ENCODE results near the gene PLXNA2. TPM values are rescaled to one million over a fixed set of nuclear protein-coding genes. Genes with fewer than 3 reads are reported as not detected.

Gene PLXNA2
- total RNA-seq, 2 experiments from 2014 or later, result 2.0 to 2.1 TPM

DNA sequence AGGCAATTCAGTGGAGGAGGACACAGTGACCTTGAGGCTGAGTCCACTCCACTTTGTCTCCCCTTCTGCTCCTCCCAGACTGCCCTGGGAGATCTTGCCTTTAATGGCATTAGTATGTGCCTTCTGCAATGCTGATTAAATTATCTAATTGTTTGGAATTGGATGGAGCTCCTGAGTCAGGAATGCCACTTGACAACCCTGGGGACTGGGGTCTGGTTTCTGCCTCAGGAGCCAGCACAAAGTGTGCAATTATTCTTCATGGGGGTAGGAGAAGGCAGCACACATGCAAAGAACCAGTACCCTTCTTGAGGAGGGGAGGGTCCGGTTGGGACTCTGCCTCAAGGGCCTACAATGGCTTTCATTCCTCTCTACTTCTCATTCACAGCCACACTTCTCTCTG lies 11.9 kb upstream of the PLXNA2 start:
- no peak for DNase-seq
- POLR2A ChIA-PET, result no interaction called here
- peaks cover 33% of the 10 kb centered on the region for H3K27me3 Mint-ChIP-seq
- H3K27ac Mint-ChIP-seq, result no peak overlapping the region
- no peak overlapping the region for H3K4me3 Mint-ChIP-seq
- ATAC-seq (ENCODE audit: low read depth), result no peak
- no peaks in the 10 kb centered on the region for H3K36me3 Mint-ChIP-seq
- H3K9me3 Mint-ChIP-seq, result no peaks in the 10 kb centered on the region
- H3K4me1 Mint-ChIP-seq, result no peaks in the 10 kb centered on the region

DNA sequence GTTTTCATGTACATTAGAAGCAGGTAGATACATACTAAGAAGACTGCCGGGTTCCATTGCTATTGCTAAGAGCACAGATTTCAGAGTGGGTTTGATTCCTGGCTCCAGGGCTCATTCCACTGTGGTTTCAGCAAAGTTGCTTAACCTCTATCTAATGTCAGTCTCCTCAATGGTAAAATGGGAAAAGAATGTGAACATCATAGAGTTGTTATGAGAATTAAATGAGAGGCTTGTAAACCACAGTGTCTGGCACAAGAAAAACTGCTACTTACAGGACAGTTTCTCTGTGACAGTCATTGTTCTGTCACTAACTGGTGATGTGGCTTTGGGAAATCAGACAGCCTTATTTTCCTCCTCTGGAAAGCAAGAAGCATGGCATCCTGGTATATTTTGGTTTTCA lies 10.7 kb upstream of the PLXNA2 start:
- Mint-ChIP-seq H3K36me3 (no peaks in the 10 kb centered on the region), H3K4me3 (no peak overlapping the region), H3K4me1 (no peaks in the 10 kb centered on the region), H3K27ac (no peak overlapping the region), H3K27me3 (peaks cover 34% of the 10 kb centered on the region), H3K9me3 (no peaks in the 10 kb centered on the region)
- DNase-seq (no peak), ATAC-seq (ENCODE audit: low read depth) (no peak)
- POLR2A ChIA-PET, result no interaction called here

DNA sequence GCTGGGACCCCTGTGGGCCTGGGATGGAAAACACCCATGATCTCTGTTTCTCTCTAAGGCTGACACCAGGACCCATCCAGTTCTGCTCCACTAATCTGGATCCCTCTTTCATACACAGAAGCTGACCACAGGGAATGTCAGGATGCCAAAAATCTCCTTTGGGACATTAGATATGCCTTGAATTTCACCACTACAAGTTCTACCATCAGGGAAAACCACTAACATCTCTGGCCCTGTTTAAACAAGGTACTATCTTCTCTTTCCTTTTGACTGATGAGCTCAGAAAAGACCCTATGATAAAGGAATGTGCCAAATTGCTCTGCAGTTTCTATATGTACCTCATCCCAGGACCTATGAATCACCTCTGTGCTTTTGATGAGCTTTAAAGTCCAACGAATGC lies 10.2 kb upstream of the PLXNA2 start:
- Mint-ChIP-seq H3K27ac (no peak overlapping the region), H3K9me3 (no peaks in the 10 kb centered on the region), H3K36me3 (no peaks in the 10 kb centered on the region), H3K4me1 (no peaks in the 10 kb centered on the region), H3K4me3 (no peak overlapping the region), H3K27me3 (peaks cover 34% of the 10 kb centered on the region)
- POLR2A ChIA-PET, result no interaction called here
- no peak for ATAC-seq (ENCODE audit: low read depth)
- no peak for DNase-seq

DNA sequence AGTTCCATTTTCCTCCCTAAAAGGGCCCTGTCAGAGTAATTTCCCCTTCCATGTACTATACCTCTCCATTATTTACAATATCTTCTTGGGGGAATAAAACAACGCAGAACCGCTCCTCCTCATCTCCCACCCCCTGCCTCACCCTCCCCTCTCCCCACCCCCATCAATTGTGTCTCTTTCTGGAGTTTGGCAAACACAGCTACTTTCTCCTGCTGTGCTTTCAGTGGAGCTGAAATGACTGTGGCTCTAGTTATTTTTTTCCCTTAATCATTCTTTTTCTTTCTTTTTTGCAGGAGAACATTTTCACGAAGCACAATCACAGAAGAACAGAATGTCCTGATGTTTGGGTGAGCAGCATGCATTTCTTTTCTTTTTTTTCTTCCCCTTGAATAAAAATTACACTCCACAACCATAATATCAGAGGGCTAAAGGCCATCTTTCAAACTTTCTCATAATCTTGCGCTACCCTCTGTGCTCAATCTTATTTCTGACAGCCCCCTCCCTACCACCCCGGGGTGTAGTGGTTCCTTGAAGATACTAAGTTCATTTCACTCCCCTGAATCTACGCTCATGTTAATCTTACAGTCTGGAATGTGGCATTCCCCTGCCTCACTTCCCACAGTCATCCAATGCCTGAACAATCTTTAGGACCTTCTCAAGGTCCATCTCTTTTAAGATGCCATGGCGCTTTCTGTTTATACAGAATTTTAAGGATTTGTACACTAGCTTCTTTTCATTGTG lies 8.8 kb upstream of the PLXNA2 start:
- H3K27me3 Mint-ChIP-seq, result peaks cover 29% of the 10 kb centered on the region
- ATAC-seq (ENCODE audit: low read depth) (no peak), DNase-seq (no peak)
- no peaks in the 10 kb centered on the region for H3K4me1 Mint-ChIP-seq
- H3K4me3 Mint-ChIP-seq, result no peak overlapping the region
- no peak overlapping the region for H3K27ac Mint-ChIP-seq
- no peaks in the 10 kb centered on the region for H3K36me3 Mint-ChIP-seq
- POLR2A ChIA-PET, result no interaction called here
- no peaks in the 10 kb centered on the region for H3K9me3 Mint-ChIP-seq

GRCh38 chr1:208251911-208252835 lies 8.0 kb upstream of the PLXNA2 start:
- H3K4me3 Mint-ChIP-seq, result no peak overlapping the region
- DNase-seq, result no peak
- H3K9me3 Mint-ChIP-seq, result no peaks in the 10 kb centered on the region
- H3K27me3 Mint-ChIP-seq, result peaks cover 25% of the 10 kb centered on the region
- no peak overlapping the region for H3K27ac Mint-ChIP-seq
- ATAC-seq (ENCODE audit: low read depth), result no peak
- H3K4me1 Mint-ChIP-seq, result no peaks in the 10 kb centered on the region
- H3K36me3 Mint-ChIP-seq, result no peaks in the 10 kb centered on the region
- POLR2A ChIA-PET, result no interaction called here

DNA sequence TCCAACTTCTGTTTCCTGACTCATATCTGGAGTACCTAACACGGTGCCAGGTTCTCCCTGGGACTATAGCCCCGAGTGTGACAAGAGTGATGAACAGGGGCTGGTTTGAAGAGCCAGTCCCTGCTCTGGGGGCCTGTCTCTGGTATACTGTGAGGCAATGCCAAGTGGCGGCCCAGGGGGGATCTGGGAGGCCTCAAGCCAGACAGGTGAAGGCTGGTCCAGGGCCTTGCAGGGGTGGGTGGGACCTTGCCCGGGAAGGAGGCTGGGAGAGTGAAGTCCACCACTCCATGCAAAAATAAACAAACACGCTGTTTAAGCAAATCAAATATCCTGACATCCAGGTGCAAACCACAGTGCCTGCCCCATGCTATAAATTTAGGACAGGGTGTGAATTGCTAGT lies 6.8 kb upstream of the PLXNA2 start:
- DNase-seq (no peak), ATAC-seq (ENCODE audit: low read depth) (no peak)
- no peak overlapping the region for H3K4me3 Mint-ChIP-seq
- H3K4me1 Mint-ChIP-seq, result no peaks in the 10 kb centered on the region
- no peaks in the 10 kb centered on the region for H3K36me3 Mint-ChIP-seq
- H3K27me3 Mint-ChIP-seq, result peaks cover 34% of the 10 kb centered on the region
- H3K9me3 Mint-ChIP-seq, result no peaks in the 10 kb centered on the region
- POLR2A ChIA-PET, result no interaction called here
- no peak overlapping the region for H3K27ac Mint-ChIP-seq

DNA sequence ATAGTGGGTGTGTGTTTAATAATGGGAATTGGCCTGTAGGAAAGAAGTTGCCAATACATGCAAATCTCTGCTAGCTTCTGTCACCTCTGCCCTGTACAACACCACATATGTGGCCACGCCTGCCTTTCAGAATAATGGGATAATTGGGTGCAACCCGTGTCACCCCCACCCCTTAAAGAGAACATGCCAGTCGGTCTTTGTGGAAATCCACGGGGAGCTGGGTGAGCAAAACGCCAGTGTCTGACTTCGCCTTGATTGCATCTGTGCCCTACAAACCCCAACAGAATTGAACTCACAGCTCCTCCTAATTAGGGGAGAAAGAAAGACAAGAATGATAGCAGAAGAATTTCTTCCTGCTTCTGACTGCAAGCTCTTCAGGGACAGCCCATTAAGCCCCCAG lies 6.4 kb upstream of the PLXNA2 start:
- no peak for DNase-seq
- H3K4me1 Mint-ChIP-seq, result no peaks in the 10 kb centered on the region
- POLR2A ChIA-PET, result no interaction called here
- no peak overlapping the region for H3K27ac Mint-ChIP-seq
- no peaks in the 10 kb centered on the region for H3K36me3 Mint-ChIP-seq
- no peak overlapping the region for H3K4me3 Mint-ChIP-seq
- H3K9me3 Mint-ChIP-seq, result no peaks in the 10 kb centered on the region
- ATAC-seq (ENCODE audit: low read depth), result no peak
- H3K27me3 Mint-ChIP-seq, result peaks cover 33% of the 10 kb centered on the region

GRCh38 chr1:208248991-208249696 lies 5.0 kb upstream of the PLXNA2 start:
- DNase-seq (no peak), ATAC-seq (ENCODE audit: low read depth) (no peak)
- Mint-ChIP-seq H3K4me3 (no peak overlapping the region), H3K9me3 (no peaks in the 10 kb centered on the region), H3K4me1 (peaks cover 10% of the 10 kb centered on the region), H3K36me3 (no peaks in the 10 kb centered on the region), H3K27ac (no peak overlapping the region), H3K27me3 (peaks cover 33% of the 10 kb centered on the region)
- POLR2A ChIA-PET, result no interaction called here

DNA sequence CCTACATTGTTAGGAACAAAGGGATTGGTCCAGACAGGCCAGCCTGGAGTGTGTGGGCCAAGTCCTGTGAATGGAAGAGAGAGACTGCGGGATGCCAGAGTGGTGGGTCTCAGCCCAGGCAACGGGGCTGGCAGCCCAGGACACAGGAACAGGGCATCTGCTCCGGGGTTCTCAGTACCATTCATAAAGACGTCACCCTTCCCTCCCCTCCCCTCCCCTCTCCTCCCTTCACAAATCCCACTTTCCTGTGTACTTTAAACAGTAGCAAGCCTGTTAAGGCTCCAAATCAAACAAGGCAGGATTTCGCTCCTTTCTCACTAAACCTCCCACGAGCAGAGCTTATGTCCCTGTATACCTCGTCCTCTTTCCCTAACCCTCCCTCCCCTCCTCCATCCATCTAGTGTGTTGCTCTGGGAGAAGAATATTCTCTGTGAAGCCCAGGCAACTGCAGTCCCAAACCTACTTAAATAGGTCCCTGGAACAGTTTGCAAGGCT lies 4.2 kb upstream of the PLXNA2 start:
- Mint-ChIP-seq H3K9me3 (no peaks in the 10 kb centered on the region), H3K27me3 (peaks cover 33% of the 10 kb centered on the region), H3K27ac (no peak overlapping the region), H3K4me1 (peaks cover 10% of the 10 kb centered on the region), H3K36me3 (no peaks in the 10 kb centered on the region), H3K4me3 (no peak overlapping the region)
- POLR2A ChIA-PET, result no interaction called here
- ATAC-seq (ENCODE audit: low read depth) (no peak), DNase-seq (no peak)

GRCh38 chr1:208247696-208248095 lies 3.5 kb upstream of the PLXNA2 start:
- Mint-ChIP-seq H3K9me3 (no peaks in the 10 kb centered on the region), H3K36me3 (no peaks in the 10 kb centered on the region), H3K27ac (no peak overlapping the region), H3K4me3 (no peak overlapping the region), H3K4me1 (peaks cover 10% of the 10 kb centered on the region), H3K27me3 (peaks cover 32% of the 10 kb centered on the region)
- POLR2A ChIA-PET, result no interaction called here
- ATAC-seq (ENCODE audit: low read depth) (no peak), DNase-seq (no peak)

GRCh38 chr1:208245185-208245705 lies 1.1 kb upstream of the PLXNA2 start:
- no peaks in the 10 kb centered on the region for H3K36me3 Mint-ChIP-seq
- H3K27ac Mint-ChIP-seq, result no peak overlapping the region
- peaks cover 12% of the 10 kb centered on the region for H3K4me1 Mint-ChIP-seq
- H3K27me3 Mint-ChIP-seq, result peaks cover 45% of the 10 kb centered on the region
- POLR2A ChIA-PET, result interaction anchor here (0.7 to 1.6 kb wide), 3 partner anchors 158 to 223 kb away, joined by 3 to 10 read pairs (median 3); no protein-coding TSS in a partner anchor
- peak overlapping the region; percentile 80 for H3K4me3 Mint-ChIP-seq
- ATAC-seq (ENCODE audit: low read depth) (peak; percentile 66), DNase-seq (peak; percentile 73)
- no peaks in the 10 kb centered on the region for H3K9me3 Mint-ChIP-seq

DNA sequence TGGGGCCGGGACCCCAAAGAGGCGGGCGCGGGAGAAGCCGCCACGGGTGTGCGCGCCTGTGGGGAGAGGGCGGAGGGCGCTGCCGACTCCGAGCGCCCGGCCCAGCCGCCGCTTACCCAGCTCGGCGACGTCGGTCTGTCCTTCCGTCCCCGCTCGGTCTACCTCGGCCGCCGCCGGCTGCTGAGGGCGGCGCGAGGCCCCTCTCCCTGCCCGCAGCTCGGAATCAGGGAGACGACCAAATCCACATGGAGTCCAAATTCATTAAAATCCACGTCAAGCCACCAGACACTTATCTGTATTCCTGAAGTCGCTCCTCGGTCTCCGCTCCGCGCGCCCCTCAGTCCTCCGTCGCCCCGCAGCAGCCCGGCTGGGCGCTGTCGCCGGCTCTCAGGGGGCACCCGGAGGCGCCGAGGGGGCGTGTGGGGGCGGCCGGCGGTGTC lies 637 bp downstream of the PLXNA2 start:
- Mint-ChIP-seq H3K36me3 (no peaks in the 10 kb centered on the region), H3K4me3 (peak overlapping the region; percentile 78), H3K4me1 (peaks cover 12% of the 10 kb centered on the region), H3K27me3 (peaks cover 52% of the 10 kb centered on the region), H3K9me3 (no peaks in the 10 kb centered on the region), H3K27ac (no peak overlapping the region)
- DNase-seq, result peak; percentile 49
- ATAC-seq (ENCODE audit: low read depth), result peak; percentile 28
- POLR2A ChIA-PET, result interaction anchor here (0.6 to 1.6 kb wide), 2 partner anchors 150 to 222 kb away, joined by 3 to 10 read pairs; no protein-coding TSS in a partner anchor

DNA sequence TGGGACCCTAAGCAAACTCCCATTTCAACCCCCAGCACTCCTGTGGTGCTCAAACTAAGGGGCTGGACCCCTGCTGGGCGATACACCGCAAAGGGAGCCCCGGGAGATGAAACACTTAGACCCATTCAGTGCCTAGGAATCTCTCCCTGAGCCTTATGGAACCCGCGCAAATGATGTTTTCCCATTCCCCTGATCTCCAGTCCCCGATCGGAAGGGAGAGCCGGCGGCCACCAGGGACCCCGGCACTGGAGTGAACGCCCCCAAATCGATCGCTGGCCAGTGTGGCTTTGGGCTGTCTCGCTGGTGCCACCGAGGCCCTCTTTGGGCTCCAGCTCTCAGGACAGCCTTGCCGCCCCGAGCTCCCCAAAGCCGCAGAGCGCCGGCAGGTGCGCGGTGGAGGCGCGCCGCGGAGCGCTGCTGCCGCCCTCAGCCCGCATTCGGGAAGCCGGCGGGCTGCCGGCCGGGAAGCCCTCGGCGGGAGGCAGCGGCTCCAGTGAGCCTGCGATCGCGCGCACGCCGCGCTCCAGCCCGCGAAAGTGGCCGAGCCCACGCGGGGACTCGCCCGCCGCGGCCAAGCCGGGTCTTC lies 1.1 kb downstream of the PLXNA2 start:
- POLR2A ChIA-PET, result interaction anchor here (0.9 kb wide), 1 partner anchor 29 kb away, joined by 3 read pairs; no protein-coding TSS in a partner anchor
- Mint-ChIP-seq H3K4me3 (peak overlapping the region; percentile 67), H3K27ac (no peak overlapping the region), H3K27me3 (peaks cover 57% of the 10 kb centered on the region), H3K36me3 (no peaks in the 10 kb centered on the region), H3K9me3 (no peaks in the 10 kb centered on the region), H3K4me1 (peaks cover 12% of the 10 kb centered on the region)
- DNase-seq, result peak; percentile 41
- ATAC-seq (ENCODE audit: low read depth), result no peak
